ENCODE data around the gene KCTD5. TPM values are rescaled to one million over a fixed set of nuclear protein-coding genes. Genes with fewer than 3 reads are reported as not detected.

KCTD5 gene
- total RNA-seq, 1 experiment from 2014 or later = 42.1 TPM

- Histone ChIP-seq H3K27me3 (ENCODE audit: insufficient read depth, low read length) (no peaks in the 10 kb centered on the region), H3K9me3 (ENCODE audit: control insufficient read depth in 1 of 2, insufficient read depth in 1 of 2, low read depth in 1 of 2, low read length in 2 of 2) (no peaks in the 10 kb centered on the region), H3K4me3 (replicated peaks in 1 of 2; ENCODE audit: low read depth in 1 of 2, low read length in 2 of 2) (no peak overlapping the region), H3K4me2 (ENCODE audit: low read length) (no peak overlapping the region), H3K9me2 (ENCODE audit: insufficient read depth) (no peaks in the 10 kb centered on the region), H3K9ac (ENCODE audit: low read length) (no peak overlapping the region), H4K20me1 (ENCODE audit: insufficient read depth) (peaks cover 3% of the 10 kb centered on the region; the same call in 1 of the 2 replicates), H3K79me2 (ENCODE audit: insufficient read depth, low read length) (peaks cover 27% of the 10 kb centered on the region), H3K36me3 (ENCODE audit: control insufficient read depth in 1 of 2, insufficient read depth in 2 of 2, low read length in 2 of 2) (no peaks in the 10 kb centered on the region; a peak in 2 of 4 replicates), H2AFZ (ENCODE audit: low read depth, low read length, poor library complexity, severe bottlenecking) (no peak overlapping the region), H3K27ac (ENCODE audit: low read depth, low read length) (no peak overlapping the region), H3K4me1 (ENCODE audit: control insufficient read depth in 1 of 2, insufficient read depth in 2 of 2, low read length in 2 of 2) (peaks cover 8 to 20% of the 10 kb centered on the region in 2 experiments)
- ChIA-PET RAD21 (ENCODE audit: low non-redundant PET in 1 of 2, low total read pairs in 2 of 2, uncharacterized antibody in 2 of 2, unreplicated experiment in 2 of 2) (no interaction called here), POLR2A (no interaction called here), CTCF (no interaction called here)
- TF ChIP-seq, protein P1, sequence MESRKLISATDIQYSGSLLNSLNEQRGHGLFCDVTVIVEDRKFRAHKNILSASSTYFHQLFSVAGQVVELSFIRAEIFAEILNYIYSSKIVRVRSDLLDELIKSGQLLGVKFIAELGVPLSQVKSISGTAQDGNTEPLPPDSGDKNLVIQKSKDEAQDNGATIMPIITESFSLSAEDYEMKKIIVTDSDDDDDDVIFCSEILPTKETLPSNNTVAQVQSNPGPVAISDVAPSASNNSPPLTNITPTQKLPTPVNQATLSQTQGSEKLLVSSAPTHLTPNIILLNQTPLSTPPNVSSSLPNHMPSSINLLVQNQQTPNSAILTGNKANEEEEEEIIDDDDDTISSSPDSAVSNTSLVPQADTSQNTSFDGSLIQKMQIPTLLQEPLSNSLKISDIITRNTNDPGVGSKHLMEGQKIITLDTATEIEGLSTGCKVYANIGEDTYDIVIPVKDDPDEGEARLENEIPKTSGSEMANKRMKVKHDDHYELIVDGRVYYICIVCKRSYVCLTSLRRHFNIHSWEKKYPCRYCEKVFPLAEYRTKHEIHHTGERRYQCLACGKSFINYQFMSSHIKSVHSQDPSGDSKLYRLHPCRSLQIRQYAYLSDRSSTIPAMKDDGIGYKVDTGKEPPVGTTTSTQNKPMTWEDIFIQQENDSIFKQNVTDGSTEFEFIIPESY (IDR thresholded peaks at IDR 0.05; ENCODE audit: extremely low read depth, insufficient replicate concordance, low read length) = no peak
- ATAC-seq = no peak
- intact Hi-C loops (cut with micrococcal nuclease) = no loop called here
- DNase-seq (ENCODE audit: low read depth, low spot score) = no peak
- no TSS peak for BruUV-seq (replicated peaks)
These were observed 66.6 kb downstream of the KCTD5 start for GRCh38 chr16:2748757-2749455.

- RAD21 ChIA-PET (ENCODE audit: low non-redundant PET in 1 of 2, low total read pairs in 2 of 2, uncharacterized antibody in 2 of 2, unreplicated experiment in 2 of 2) = no interaction called here
- Histone ChIP-seq H3K9ac (ENCODE audit: low read length) (no peak overlapping the region), H3K79me2 (ENCODE audit: insufficient read depth, low read length) (peaks cover 33% of the 10 kb centered on the region), H3K36me3 (ENCODE audit: control insufficient read depth in 1 of 2, insufficient read depth in 2 of 2, low read length in 2 of 2) (peaks cover 0 to 3% of the 10 kb centered on the region in 2 experiments; a peak in 2 of 4 replicates), H3K4me1 (ENCODE audit: control insufficient read depth in 1 of 2, insufficient read depth in 2 of 2, low read length in 2 of 2) (peaks cover 14 to 26% of the 10 kb centered on the region in 2 experiments), H2AFZ (ENCODE audit: low read depth, low read length, poor library complexity, severe bottlenecking) (no peak overlapping the region), H3K9me2 (ENCODE audit: insufficient read depth) (no peaks in the 10 kb centered on the region), H4K20me1 (ENCODE audit: insufficient read depth) (peaks cover 9% of the 10 kb centered on the region; the same call in 1 of the 2 replicates), H3K27ac (ENCODE audit: low read depth, low read length) (no peak overlapping the region), H3K9me3 (ENCODE audit: control insufficient read depth in 1 of 2, insufficient read depth in 1 of 2, low read depth in 1 of 2, low read length in 2 of 2) (no peaks in the 10 kb centered on the region), H3K4me2 (ENCODE audit: low read length) (no peak overlapping the region), H3K27me3 (ENCODE audit: insufficient read depth, low read length) (no peaks in the 10 kb centered on the region), H3K4me3 (replicated peaks in 1 of 2; ENCODE audit: low read depth in 1 of 2, low read length in 2 of 2) (no peak overlapping the region)
- no peak for DNase-seq (ENCODE audit: low read depth, low spot score)
- POLR2A ChIA-PET = no interaction called here
- intact Hi-C loops (cut with micrococcal nuclease) = no loop called here
- CTCF ChIA-PET = no interaction called here
- no peak for TF ChIP-seq SIN3A (IDR thresholded peaks at IDR 0.05; ENCODE audit: low read depth)
- TF ChIP-seq CEBPB (IDR thresholded peaks at IDR 0.05; ENCODE audit: low read depth) = no peak
- TF ChIP-seq RAD21 (IDR thresholded peaks at IDR 0.05; ENCODE audit: low read depth) = no peak
- TF ChIP-seq SRF (IDR thresholded peaks at IDR 0.05; ENCODE audit: low read depth) = no peak
- TF ChIP-seq TCF7L2 (IDR thresholded peaks at IDR 0.05; ENCODE audit: borderline replicate concordance, extremely low read depth, insufficient read depth, insufficient read length) = no peak
- no peak for ATAC-seq
- no TSS peak for BruUV-seq (replicated peaks)
These were observed 67.2 kb downstream of the KCTD5 start for GRCh38 chr16:2749476-2749875.
